ENCODE measurements around the gene ST3GAL4.

- TF ChIP-seq POLR2A (IDR thresholded peaks at IDR 0.05; ENCODE audit: low read depth, low read length) (no peak), TAF1 (IDR thresholded peaks at IDR 0.05; ENCODE audit: borderline replicate concordance, low read depth, low read length) (no peak), POLR2AphosphoS5 (IDR thresholded peaks at IDR 0.05; ENCODE audit: low read depth, low read length) (no peak)
Measured at GRCh38 chr11:126350836-126351235, 4.7 kb upstream of the ST3GAL4 start.

Data from GM12892 (cell line).